ENCODE results near the gene DNAJC1. TPM values are rescaled to one million over a fixed set of nuclear protein-coding genes. Genes with fewer than 3 reads are reported as not detected.
A peak's percentile ranks its signal among the peaks of the same experiment; 100 is the strongest.
"Not testable (repeated sequence)": the region's sequence is repeated elsewhere in the genome, so short reads cannot be mapped to it uniquely, and the experiment has no call there.

The DNAJC1 gene
- total RNA-seq, 3 donors from 2014 or later: 26.3 to 31.5 (median 30.3) TPM

- TF ChIP-seq, protein P1, sequence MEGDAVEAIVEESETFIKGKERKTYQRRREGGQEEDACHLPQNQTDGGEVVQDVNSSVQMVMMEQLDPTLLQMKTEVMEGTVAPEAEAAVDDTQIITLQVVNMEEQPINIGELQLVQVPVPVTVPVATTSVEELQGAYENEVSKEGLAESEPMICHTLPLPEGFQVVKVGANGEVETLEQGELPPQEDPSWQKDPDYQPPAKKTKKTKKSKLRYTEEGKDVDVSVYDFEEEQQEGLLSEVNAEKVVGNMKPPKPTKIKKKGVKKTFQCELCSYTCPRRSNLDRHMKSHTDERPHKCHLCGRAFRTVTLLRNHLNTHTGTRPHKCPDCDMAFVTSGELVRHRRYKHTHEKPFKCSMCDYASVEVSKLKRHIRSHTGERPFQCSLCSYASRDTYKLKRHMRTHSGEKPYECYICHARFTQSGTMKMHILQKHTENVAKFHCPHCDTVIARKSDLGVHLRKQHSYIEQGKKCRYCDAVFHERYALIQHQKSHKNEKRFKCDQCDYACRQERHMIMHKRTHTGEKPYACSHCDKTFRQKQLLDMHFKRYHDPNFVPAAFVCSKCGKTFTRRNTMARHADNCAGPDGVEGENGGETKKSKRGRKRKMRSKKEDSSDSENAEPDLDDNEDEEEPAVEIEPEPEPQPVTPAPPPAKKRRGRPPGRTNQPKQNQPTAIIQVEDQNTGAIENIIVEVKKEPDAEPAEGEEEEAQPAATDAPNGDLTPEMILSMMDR (IDR thresholded peaks at IDR 0.05): no peak
- ATAC-seq (no peak), DNase-seq (no peak)
- no peak overlapping the region for H3K4me3 ChIP-seq
- intact Hi-C loops (cut with DNase I, micrococcal nuclease): no loop called here
- no peaks in the 10 kb centered on the region for H3K4me1 ChIP-seq (ENCODE audit: low read depth)
- peaks cover 15% of the 10 kb centered on the region for H3K9me3 ChIP-seq
- no peaks in the 10 kb centered on the region for H3K36me3 ChIP-seq (ENCODE audit: low read depth)
Measured at GRCh38 chr10:21889477-21890275, 113.9 kb downstream of the DNAJC1 start.

- DNase-seq: peak in 1 of 3 donors; percentile 10
- no peak overlapping the region for H3K4me3 ChIP-seq
- H3K9me3 ChIP-seq: peaks cover 15% of the 10 kb centered on the region
- no peaks in the 10 kb centered on the region for H3K36me3 ChIP-seq (ENCODE audit: low read depth)
- H3K4me1 ChIP-seq (ENCODE audit: low read depth): no peaks in the 10 kb centered on the region
- no peak for ATAC-seq
- TF ChIP-seq, protein P1 (IDR thresholded peaks at IDR 0.05): no peak
- intact Hi-C loops (cut with DNase I, micrococcal nuclease): no loop called here
Measured at GRCh38 chr10:21888959-21889358, 114.6 kb downstream of the DNAJC1 start.

DNA sequence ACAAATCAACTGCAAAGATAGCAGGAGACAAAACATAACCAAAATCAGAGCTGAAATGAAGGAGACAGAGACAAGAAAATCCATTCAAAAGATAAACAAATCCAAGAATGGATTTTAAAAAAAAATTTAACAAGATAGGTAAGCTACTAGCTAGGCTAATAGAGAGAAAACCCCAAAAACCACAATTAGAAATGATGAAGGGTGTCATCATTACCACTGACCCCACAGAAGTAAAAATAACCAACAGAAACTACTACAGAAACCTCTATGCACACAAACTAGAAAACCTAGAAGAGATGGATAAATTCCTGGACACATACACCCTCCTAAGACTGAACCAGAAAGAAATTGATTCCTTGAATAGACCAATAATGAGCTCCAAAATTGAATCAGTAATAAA, 117.6 kb downstream of the DNAJC1 start:
- TF ChIP-seq, protein P1 (IDR thresholded peaks at IDR 0.05): no peak
- peaks cover 7% of the 10 kb centered on the region for H3K9me3 ChIP-seq
- H3K4me1 ChIP-seq (ENCODE audit: low read depth): no peaks in the 10 kb centered on the region
- no peak overlapping the region for H3K4me3 ChIP-seq
- intact Hi-C loops (cut with DNase I, micrococcal nuclease): no loop called here
- ATAC-seq (no peak), DNase-seq (no peak)
- no peaks in the 10 kb centered on the region for H3K36me3 ChIP-seq (ENCODE audit: low read depth)

DNA sequence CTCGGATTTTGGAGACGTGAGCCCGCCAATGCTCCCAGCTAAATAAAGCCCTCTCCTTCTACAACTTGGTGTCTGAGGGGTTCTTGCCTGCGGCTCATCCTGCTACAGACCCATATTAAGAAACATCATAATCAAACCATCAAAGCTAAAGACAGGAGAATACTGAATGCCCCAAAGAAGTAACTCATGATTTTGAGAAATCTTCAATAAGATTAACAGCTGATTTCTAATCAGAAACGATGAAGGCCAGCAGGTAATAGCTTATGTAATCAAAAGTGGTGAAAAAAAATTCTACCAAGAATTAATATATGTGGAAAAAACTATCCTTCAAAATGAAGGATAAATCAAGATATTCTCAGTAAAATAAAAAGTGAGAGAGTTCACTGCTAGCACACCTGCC, 130.3 kb downstream of the DNAJC1 start:
- no peak for DNase-seq
- no peak overlapping the region for H3K4me3 ChIP-seq
- no peak for ATAC-seq
- no peaks in the 10 kb centered on the region for H3K36me3 ChIP-seq (ENCODE audit: low read depth)
- TF ChIP-seq, protein P1 (IDR thresholded peaks at IDR 0.05): no peak
- peaks cover 13% of the 10 kb centered on the region for H3K9me3 ChIP-seq
- intact Hi-C loops (cut with DNase I, micrococcal nuclease): no loop called here
- no peaks in the 10 kb centered on the region for H3K4me1 ChIP-seq (ENCODE audit: low read depth)

DNA sequence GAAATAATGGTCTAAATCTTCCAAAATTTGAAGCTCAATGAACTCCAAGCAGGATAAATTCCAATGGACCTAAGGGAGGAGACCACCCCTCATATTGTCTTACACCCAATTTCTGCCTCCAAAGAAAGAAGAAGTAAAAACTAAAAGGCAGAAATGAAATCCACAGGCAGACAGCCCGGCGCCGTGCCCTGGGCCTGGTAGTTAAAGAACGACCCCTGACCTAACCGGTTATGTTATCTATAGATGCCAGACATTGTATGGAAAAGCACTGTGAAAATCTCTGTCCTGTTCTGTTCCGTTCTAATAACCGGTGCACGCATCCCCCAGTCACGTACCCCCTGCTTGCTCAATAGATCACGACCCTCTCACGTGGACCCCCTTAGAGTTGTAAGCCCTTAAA, 130.8 kb downstream of the DNAJC1 start:
- not testable (repeated sequence) for H3K4me1 ChIP-seq (ENCODE audit: low read depth); DNase-seq

GRCh38 chr10:21870849-21871248, 132.7 kb downstream of the DNAJC1 start:
- no peak for DNase-seq
- intact Hi-C loops (cut with DNase I, micrococcal nuclease): no loop called here
- Histone ChIP-seq H3K36me3 (ENCODE audit: low read depth) (no peaks in the 10 kb centered on the region), H3K9me3 (peaks cover 13% of the 10 kb centered on the region), H3K4me3 (no peak overlapping the region), H3K4me1 (ENCODE audit: low read depth) (no peaks in the 10 kb centered on the region)
- ATAC-seq: no peak
- TF ChIP-seq, protein P1 (IDR thresholded peaks at IDR 0.05): no peak

More for the DNA sequence above, 130.8 kb downstream of the DNAJC1 start:
- intact Hi-C loops (cut with DNase I, micrococcal nuclease); ATAC-seq; H3K36me3 ChIP-seq (ENCODE audit: low read depth); H3K4me3 ChIP-seq: not testable (repeated sequence)
- peaks cover 13% of the 10 kb centered on the region for H3K9me3 ChIP-seq

DNA sequence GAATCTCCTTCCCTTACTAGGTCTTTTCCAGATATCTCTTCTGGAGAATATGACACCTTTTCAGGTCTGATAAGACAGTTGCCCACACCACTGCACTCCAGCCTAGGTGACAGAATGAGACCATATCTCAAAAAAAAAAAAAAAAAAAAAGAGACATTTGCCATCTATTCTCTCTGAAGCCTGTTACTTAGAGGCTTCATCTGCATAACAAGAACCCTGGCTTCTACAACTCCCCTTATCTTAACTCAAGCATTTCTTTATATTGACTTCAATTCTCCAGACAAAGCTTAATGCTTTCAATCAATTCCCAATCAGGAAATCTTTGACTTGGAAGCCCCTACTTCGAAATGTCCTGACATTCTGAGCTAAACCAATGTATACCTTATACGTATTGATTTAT, 134.4 kb downstream of the DNAJC1 start:
- H3K4me3 ChIP-seq; H3K36me3 ChIP-seq (ENCODE audit: low read depth); intact Hi-C loops (cut with DNase I, micrococcal nuclease); DNase-seq; ATAC-seq; H3K4me1 ChIP-seq (ENCODE audit: low read depth): not testable (repeated sequence)
- peaks cover 13% of the 10 kb centered on the region for H3K9me3 ChIP-seq

All from mucosa of descending colon (tissue), 3 donors.